ENCODE data around the gene TRNT1. TPM values are rescaled to one million over a fixed set of nuclear protein-coding genes. Genes with fewer than 3 reads are reported as not detected.

Gene TRNT1
- total and polyA plus RNA-seq, 2 experiments from 2014 or later = 33.9 to 36.4 TPM

- Mint-ChIP-seq H3K36me3 (ENCODE audit: low read depth) (peaks cover 5% of the 10 kb centered on the region; the same call in 1 of the 3 replicates), H3K9me3 (peaks cover 80% of the 10 kb centered on the region), H3K4me3 (no peak overlapping the region), H3K27ac (no peak overlapping the region), H3K27me3 (ENCODE audit: insufficient read depth, low read depth, poor library complexity) (no peaks in the 10 kb centered on the region), H3K4me1 (no peaks in the 10 kb centered on the region)
- no peak overlapping the region for H3K4me2 ChIP-seq
- no peaks in the 10 kb centered on the region for H3K36me3 ChIP-seq (ENCODE audit: insufficient read depth)
- 0 out of 2 replicates have a peak, but pooled peaks cover 3% of the 10 kb centered on the region for H3K9me2 ChIP-seq (ENCODE audit: insufficient read depth)
- ATAC-seq (no peak), DNase-seq (ENCODE audit: low spot score) (no peak)
- H3K4me3 ChIP-seq = no peak overlapping the region
- no peaks in the 10 kb centered on the region for H3F3A ChIP-seq (replicated peaks; ENCODE audit: low read depth)
- H2AFZ ChIP-seq = no peak overlapping the region
- TF ChIP-seq CREB1 (CRISPR knock-in tag; IDR thresholded peaks at IDR 0.05; ENCODE audit: low read depth) = no peak
- TF ChIP-seq, protein P1, sequence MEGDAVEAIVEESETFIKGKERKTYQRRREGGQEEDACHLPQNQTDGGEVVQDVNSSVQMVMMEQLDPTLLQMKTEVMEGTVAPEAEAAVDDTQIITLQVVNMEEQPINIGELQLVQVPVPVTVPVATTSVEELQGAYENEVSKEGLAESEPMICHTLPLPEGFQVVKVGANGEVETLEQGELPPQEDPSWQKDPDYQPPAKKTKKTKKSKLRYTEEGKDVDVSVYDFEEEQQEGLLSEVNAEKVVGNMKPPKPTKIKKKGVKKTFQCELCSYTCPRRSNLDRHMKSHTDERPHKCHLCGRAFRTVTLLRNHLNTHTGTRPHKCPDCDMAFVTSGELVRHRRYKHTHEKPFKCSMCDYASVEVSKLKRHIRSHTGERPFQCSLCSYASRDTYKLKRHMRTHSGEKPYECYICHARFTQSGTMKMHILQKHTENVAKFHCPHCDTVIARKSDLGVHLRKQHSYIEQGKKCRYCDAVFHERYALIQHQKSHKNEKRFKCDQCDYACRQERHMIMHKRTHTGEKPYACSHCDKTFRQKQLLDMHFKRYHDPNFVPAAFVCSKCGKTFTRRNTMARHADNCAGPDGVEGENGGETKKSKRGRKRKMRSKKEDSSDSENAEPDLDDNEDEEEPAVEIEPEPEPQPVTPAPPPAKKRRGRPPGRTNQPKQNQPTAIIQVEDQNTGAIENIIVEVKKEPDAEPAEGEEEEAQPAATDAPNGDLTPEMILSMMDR (conservative IDR thresholded peaks at IDR 0.05; ENCODE audit: low read depth in 2 of 2) = no peak
- no peak for TF ChIP-seq ZNF114 (CRISPR knock-in tag; IDR thresholded peaks at IDR 0.05)
- TF ChIP-seq, protein P2, sequence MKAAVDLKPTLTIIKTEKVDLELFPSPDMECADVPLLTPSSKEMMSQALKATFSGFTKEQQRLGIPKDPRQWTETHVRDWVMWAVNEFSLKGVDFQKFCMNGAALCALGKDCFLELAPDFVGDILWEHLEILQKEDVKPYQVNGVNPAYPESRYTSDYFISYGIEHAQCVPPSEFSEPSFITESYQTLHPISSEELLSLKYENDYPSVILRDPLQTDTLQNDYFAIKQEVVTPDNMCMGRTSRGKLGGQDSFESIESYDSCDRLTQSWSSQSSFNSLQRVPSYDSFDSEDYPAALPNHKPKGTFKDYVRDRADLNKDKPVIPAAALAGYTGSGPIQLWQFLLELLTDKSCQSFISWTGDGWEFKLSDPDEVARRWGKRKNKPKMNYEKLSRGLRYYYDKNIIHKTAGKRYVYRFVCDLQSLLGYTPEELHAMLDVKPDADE (IDR thresholded peaks at IDR 0.05) = no peak
- TF ChIP-seq ZNF331 (CRISPR knock-in tag; IDR thresholded peaks at IDR 0.05; ENCODE audit: low read depth) = no peak
- no peaks in the 10 kb centered on the region for H3K79me2 ChIP-seq (replicated peaks; ENCODE audit: insufficient read depth)
- H3K27me3 ChIP-seq (ENCODE audit: insufficient read depth) = no peaks in the 10 kb centered on the region
- H3K4me1 ChIP-seq (ENCODE audit: insufficient read depth) = no peaks in the 10 kb centered on the region
- H4K20me1 ChIP-seq (replicated peaks; ENCODE audit: insufficient read depth) = no peaks in the 10 kb centered on the region
- H3K27ac ChIP-seq (ENCODE audit: low read depth) = no peak overlapping the region
These were observed 63.2 kb downstream of the TRNT1 start for GRCh38 chr3:3189961-3190360.

GRCh38 chr3:3191675-3192285 lies 65.0 kb downstream of the TRNT1 start:
- peaks cover 72% of the 10 kb centered on the region for H3K9me3 Mint-ChIP-seq
- no peak for TF ChIP-seq ZNF114 (CRISPR knock-in tag; IDR thresholded peaks at IDR 0.05)
- no peak for TF ChIP-seq ZNF462 (CRISPR knock-in tag; IDR thresholded peaks at IDR 0.05)
- no peak for TF ChIP-seq POLR2AphosphoS5 (IDR thresholded peaks at IDR 0.05; ENCODE audit: low read depth)
- TF ChIP-seq STAT1 (IDR thresholded peaks at IDR 0.05; ENCODE audit: unreplicated experiment) = no peak
- TF ChIP-seq, protein P1 (conservative IDR thresholded peaks at IDR 0.05; ENCODE audit: low read depth in 2 of 2) = no peak
- no peaks in the 10 kb centered on the region for H4K20me1 ChIP-seq (replicated peaks; ENCODE audit: insufficient read depth)
- H3K4me1 ChIP-seq (ENCODE audit: insufficient read depth) = no peaks in the 10 kb centered on the region
- no peak for DNase-seq (ENCODE audit: low spot score)
- no peak overlapping the region for H3K27ac ChIP-seq (ENCODE audit: low read depth)
- no peak overlapping the region for H3K27ac Mint-ChIP-seq
- H2AFZ ChIP-seq = no peak overlapping the region
- H3K27me3 Mint-ChIP-seq (ENCODE audit: insufficient read depth, low read depth, poor library complexity) = no peaks in the 10 kb centered on the region
- no peaks in the 10 kb centered on the region for H3K79me2 ChIP-seq (replicated peaks; ENCODE audit: insufficient read depth)
- no peaks in the 10 kb centered on the region for H3K4me1 Mint-ChIP-seq
- no peak overlapping the region for H3K4me3 ChIP-seq
- H3K36me3 ChIP-seq (ENCODE audit: insufficient read depth) = no peaks in the 10 kb centered on the region
- H3K4me3 Mint-ChIP-seq = no peak overlapping the region
- peaks cover 3% of the 10 kb centered on the region; the same call in 1 of the 3 replicates for H3K36me3 Mint-ChIP-seq (ENCODE audit: low read depth)
- ATAC-seq = no peak
- H3K4me2 ChIP-seq = no peak overlapping the region
- H3F3A ChIP-seq (replicated peaks; ENCODE audit: low read depth) = no peaks in the 10 kb centered on the region
- H3K27me3 ChIP-seq (ENCODE audit: insufficient read depth) = no peaks in the 10 kb centered on the region
- H3K9me2 ChIP-seq (ENCODE audit: insufficient read depth) = no peaks in the 10 kb centered on the region
